Kidney tubule cell (primary cell): ENCODE measurements around the gene CRTC3.

Experiments used
- DNase-seq: peaks from one replicate; pipeline ENCODE4 v3.0.0-alpha.2; 2018; ENCODE audit warnings: low spot score

The CRTC3 gene

DNA sequence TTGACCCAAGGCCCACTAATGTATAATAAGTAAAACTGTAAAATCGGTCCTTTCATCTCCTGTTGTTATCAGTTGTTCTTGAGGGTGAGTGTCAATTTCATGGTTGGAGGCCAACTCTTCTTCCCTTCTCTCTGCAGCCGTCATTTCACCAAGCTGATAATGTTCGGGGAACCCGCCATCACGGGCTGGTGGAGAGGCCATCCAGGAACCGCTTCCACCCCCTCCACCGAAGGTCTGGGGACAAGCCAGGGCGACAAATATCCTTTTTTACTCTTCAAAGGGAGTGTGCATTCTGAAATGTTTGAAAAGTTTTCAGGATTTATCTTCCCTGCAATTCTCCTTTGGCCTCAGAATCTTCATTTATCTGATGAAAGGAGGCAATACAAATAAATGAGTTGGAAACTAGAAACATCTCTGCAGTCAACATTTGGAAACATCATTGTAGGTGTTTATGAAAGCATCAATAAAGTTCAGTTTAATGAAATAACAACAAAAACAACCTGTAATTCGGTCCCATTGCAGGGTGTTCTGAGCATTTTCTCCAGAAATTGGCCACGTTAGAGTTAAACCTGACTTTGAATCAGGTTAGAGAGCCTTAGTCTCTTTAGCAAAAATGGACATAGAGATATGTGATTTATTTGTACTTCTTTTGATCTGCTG, 63.9 kb downstream of the CRTC3 start:
- DNase-seq: no peak

DNA sequence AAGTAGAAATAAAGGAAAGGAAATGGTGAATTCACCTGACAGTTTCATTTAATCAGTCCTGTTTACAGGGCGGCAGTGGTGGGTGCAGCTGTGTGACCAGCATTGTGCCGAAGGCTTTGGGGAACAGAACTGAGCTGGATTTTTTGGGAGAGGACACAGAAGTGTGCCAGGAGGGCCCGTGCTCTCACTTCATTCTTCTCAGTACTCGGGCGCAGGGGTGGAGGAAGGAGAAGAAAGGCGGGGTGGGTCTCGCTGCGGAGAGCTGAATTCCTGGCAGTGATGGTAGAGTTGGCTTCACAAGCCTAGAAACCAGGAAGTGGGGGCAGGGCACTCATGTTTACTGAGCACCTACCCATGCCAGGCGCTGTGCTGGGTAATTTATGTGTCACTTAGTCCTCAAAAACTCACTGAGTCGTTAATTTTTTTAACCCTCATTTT, 64.6 kb downstream of the CRTC3 start:
- peak; percentile 78 for DNase-seq

DNA sequence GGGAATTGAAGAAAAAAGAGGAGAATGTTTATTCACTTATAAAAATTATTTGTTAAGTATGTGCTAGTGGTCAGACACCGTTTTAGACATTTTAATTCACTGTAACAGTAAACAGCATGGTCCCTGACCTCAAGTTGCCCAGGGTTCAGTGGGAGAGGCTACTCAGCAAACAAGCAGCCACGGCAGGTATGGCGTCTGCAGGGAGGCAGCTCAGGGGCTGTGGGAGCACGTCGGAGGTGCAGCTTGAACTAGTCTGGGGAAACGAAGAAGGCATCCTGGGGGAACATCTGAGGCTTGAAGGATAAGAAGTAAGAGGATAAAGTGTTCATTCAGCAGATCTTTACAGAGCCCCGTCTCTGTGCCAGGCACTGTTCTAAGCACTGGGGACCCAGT, 66.0 kb downstream of the CRTC3 start:
- no peak for DNase-seq

DNA sequence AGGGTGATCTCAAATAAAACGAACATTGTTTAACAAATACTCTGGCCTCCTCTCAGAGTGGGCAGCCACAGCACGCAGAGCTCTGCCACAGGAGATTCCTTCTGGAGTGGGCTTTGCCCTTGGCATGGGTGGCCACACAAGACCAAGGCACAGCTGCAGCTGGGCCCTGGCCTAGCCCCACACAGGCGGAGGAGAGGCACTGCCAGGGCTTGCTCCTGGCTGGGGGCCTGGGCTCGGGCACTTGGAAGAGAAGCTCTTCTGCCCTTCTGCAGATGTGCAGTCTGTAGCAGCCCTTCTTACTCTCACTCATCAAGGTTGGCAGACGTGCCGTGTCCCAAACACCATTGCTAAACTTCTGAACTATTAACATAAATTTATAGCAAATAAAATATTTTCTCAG, 67.2 kb downstream of the CRTC3 start:
- DNase-seq: no peak

DNA sequence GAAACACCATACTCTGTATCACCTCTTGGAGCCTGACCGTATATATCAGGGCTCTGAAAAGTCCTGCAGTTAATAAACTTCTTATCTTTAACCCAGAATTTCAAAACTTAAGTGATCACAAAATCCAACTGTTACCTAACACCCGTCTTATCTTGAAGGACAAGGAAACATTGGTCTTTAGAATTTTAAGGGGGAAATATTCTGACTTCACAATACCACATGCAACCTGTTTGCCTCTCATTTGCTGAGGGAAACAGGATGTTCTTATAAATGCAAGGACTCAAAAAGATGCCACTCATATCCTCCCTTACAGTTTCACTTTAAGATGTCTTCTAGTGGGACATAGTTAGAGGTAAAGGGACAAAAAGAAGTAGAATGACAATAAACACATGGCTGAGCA, 67.9 kb downstream of the CRTC3 start:
- DNase-seq: no peak

DNA sequence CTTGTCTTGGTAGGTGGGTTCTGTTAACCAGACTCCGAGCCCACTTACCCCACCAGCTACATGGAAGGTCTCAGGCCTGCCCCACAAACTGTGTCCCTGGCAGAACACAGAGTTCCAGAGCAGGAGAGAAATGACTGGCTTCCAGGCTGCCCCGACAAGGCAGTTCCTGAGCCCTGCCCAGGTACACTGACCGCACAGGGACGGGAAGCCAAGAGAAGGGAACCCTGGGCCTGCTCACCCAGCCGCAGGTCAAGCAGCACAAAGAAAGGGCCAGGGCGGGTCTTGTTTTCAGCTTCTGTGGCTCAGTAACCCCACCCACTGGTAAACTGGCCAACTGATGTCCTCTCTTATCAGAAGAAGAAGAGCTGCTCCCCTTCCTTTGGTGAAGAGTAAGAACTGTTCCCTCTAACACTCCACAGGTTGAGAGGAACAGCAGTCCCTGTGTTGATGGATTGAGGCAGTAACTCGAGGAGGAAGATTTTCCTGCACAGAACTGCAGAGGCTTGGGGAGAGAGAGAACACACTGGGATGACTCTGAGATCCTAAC, 68.4 kb downstream of the CRTC3 start:
- peak; percentile 22 for DNase-seq

DNA sequence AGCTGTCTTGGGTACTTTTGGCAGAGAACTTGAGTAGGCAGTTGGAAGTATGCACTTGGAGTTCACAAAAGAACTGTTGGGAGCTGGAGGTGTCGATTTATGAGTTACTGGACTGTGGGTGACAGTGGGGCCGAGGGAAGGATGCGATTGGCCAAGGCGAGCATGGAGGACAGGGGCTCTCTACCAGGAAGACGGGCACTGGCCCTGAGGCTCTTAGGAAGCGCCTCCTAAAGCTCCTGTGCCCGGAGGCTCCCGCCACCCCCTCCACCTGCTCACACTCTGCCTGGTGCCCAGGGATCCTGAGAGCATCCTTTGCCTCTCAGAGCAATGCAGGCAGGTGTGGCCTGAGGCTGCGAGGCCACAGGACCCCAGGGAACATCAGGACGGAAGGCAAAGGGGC, 69.0 kb downstream of the CRTC3 start:
- no peak for DNase-seq

DNA sequence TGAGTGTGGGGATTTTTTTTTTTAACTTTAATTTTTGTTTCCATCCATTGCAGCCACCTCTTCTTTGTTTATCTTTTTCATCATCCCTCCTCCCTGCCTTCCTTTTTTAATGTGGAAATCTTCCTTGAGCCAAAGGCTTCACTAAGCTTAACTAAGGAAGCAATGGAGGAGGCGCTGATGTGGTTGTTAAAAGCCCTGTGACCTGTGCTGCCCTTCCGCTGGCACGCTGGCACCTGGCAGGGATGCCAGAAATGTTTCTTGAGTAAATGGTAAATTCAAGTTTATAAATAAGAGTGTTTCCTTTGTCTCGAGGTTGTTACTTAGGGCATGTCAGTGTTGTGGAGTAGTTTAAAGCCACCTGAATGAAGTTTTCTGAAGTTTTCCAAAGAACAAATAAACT, 69.4 kb downstream of the CRTC3 start:
- no peak for DNase-seq

DNA sequence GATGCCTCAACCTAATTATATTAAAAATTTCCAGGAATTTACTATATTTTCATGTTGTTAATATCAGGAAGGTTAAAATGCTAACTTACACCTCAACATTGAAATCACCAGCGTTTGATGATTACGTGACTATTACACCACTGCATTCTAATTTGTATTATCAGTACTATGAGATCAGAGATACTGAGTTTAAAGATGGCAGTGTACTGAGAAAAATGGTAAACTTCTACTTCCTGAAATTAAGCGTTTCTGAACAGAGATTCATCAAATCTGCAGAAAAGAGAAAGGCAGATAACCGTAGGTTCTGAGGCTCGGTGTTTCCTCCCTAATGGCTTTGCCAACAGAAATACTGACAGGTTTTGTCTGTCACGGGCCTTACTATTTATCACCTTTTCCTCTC, 69.9 kb downstream of the CRTC3 start:
- DNase-seq: no peak

DNA sequence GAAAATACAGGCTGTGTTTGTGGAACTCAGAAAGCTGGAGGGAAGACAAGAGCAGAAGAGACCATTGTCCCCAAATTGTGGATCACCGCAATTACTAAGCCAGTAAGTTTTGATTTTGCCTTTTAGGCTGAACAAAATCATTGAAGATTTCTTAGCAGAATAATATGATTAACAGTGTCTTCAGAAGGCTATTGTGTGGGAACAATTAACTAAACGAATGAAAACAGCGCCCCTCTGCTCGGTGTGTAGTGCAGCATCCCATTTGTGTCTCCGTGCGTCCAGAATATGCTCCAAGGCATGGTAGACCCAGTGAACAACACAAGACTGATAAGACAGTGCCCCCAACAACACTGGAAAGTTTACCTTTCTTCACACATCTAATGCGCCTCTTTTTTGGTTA, 71.2 kb downstream of the CRTC3 start:
- no peak for DNase-seq

DNA sequence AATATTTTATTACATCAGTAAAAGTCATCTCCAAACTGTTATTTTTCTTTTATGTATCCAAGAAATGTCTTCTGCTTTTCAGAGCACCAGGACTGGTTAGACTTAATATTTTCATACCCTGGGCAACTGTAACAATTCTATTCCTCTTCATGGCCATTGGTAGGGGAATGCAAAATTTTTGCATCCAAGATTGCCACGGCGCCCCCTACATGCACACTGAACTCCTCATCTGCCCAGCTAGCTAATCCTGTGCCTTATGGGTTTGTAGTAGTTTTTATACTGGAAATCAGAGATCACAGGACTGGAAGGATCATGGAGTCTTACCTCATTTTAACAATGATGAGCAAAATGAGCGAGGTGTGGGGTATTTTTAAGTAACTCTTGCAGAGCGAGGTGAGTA, 74.2 kb downstream of the CRTC3 start:
- no peak for DNase-seq

DNA sequence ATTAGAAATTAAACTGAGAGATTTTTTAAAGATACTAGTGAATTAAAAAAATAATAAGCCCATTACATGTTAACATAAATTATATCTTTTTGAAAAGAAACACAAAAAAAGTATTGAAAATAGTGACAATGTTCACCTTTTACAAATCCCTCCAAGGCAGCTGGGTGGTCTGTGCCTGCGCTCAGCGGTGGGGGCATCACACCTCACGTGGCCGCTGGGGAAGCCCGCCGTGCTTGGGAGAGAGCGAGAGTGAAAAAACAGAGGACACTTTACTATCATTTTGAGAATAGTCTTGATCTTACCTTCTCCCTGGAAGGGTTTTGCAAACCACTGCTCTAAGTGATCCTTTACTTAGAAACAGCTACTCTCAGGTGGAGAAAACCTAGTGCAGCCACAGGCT, 76.9 kb downstream of the CRTC3 start:
- DNase-seq: no peak

DNA sequence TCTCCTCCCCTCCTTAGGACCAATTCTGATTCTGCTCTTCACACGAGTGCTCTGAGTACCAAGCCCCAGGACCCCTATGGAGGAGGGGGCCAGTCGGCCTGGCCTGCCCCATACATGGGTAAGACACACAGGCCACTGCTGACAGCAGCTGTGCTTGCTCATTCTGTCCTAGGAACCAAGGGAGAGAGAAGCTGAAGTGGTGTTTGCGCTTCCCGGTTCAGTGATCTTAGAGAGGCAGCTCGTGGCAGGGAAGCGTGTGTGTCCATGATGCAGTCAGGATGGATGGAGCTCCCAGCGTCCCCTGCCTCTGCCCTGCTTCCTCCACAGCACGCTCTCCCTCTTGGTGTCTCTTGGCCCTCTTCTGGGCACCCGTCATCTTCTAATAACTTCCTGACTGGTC, 77.6 kb downstream of the CRTC3 start:
- no peak for DNase-seq

DNA sequence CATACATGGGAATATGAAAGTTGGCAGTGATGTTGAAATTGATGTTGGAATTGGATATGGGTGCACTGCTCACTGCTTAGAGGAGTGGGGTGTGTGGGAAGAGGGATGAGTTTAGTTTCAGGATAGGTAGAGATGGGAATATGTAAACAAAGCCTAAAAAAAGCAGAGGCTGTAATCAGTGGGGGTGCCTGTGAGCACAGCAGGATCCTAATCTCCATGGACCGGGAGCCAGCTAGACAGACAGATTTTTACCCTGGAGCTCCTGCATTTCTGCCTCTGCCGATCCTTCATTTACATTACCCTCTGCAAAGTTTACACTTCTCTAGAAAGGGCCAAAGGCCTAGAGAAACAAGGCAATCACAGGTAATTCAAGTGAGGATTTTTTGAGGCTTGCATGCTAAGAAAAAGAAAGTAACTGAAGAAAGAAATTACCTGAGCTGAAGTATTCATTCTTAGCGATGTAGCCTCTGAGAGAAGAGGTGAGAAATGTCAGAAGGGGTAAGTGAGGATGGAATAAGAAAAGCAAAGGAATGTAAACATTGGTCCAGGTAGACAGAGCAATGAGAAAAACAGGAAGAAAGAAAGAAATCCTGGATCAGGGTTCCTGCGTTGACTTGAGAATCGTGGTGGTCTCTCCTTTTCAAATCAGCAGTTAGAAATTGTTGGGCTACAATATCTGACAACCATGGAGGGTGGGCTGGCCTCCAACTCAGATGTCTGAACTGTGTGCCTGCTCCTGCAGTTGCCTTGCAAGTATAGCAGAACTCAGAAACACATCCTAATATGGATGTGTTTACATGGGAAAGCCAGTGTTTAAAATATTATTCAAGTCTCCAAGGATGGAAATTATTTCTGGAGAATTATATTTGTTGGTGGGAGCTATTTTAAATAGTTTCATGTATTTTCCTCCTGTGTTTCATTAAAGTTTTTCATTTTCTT, 79.8 kb downstream of the CRTC3 start:
- DNase-seq: no peak

DNA sequence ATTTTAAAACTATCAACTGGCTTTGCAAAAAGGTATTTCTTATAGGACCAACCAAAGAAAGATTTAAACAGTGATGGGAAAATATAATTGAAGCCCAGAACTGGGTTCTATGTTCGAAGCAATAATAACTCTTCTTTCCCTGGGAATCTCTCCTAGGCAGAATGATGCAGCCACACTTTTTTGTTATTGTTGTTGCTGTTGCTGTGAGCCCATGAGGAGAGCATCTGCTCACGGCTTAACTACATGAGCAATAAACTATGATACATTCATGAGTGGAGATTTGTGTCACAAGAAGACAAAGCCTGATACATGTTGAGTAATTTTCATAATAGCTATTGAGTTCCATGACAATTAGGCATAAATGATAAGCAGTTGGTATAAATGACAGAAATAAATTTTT, 80.5 kb downstream of the CRTC3 start:
- no peak for DNase-seq

DNA sequence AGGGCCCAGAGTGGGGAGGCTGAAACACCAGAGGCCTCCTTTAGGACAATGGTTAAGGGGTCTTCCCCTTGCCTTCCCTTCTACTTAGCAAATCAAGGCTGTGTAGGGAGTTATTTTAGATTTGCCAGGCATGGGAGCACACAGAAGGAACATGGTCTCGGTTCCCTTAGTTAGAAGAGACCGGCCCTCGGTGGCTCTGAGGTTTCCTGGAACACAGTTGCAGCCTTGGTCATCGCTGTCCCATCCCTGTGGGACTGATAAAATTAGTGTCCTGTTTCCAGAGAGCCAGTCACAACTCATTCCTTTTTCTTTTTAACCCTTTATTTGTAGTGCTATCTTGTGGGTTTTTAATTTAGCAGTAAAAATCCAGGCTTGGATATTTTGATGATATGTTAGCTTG, 81.4 kb downstream of the CRTC3 start:
- no peak for DNase-seq

DNA sequence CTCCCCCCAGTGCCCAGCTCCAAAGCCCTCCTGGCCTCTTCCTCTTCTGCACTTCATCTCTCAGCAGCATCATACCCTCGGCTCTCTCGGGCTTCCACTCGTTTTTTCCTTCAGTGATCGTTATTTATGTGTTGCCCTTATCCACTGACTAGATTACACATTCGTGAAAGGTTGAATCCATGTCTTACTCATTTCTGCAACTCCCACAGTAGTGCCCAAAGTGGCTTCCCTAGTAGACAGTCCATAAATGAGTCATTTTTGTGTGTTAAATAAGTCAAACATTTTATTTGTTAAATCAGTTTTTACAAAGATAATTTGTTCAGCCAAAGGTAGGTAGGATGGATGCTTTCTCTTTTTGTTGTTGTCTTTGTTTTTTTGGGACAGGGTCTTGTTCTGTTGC, 87.4 kb downstream of the CRTC3 start:
- DNase-seq: no peak

DNA sequence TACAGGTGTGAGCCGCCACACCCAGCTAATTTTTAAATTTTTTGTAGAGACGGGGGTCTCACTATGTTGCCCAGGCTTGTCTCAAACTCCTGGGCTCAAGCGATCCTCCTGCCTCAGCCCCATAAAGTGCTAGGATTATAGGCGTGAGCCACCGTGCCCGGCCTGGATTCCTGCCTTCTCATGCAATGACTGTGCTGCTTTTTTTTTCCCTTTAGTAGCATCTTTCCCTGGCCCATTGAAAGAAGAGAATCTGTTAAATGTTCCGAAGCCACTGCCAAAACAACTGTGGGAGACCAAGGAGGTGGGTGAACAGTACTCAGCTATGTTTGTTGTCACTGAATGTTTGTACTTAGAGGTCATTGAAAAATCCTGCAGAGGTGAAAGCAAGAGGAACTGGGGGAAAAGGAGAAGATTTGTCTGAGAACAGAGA, 88.0 kb downstream of the CRTC3 start:
- DNase-seq: no peak

DNA sequence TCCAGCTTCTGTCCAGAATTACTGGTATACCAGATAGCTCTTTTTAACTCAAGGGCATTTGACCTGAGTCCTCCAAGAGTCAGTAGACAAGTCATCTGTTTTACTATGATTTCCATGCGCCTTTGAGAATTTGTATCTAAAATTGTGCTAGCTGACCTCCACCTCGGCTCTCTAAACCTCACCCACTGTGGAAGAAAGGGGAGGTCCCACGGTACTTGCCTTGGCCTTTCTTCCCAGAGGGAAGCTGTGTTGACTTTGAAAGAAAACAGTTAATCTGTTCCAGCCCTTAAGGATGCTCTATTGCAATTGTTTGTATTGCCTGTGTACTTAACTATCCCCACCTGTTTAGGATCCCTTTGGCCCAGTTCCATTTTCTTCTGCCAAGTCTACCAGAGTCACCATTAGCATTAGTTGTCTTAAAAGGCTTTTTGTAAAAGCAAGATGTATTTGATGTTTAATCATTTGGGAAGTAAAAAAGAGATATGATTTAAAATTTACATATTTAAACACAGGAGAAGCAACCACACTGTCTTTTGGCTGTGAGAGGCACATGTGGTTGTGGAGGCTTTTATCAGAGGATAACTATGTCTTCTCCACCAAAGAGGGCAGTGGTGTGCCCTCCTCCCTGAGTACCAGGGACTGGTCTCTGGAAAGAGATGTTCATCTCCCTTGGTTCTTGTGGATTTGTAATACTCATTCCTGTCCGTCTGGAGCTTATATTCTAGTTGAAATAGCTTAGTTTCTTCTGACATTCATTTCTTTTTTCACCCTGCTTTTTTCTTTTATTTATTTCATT, 88.8 kb downstream of the CRTC3 start:
- DNase-seq: no peak

DNA sequence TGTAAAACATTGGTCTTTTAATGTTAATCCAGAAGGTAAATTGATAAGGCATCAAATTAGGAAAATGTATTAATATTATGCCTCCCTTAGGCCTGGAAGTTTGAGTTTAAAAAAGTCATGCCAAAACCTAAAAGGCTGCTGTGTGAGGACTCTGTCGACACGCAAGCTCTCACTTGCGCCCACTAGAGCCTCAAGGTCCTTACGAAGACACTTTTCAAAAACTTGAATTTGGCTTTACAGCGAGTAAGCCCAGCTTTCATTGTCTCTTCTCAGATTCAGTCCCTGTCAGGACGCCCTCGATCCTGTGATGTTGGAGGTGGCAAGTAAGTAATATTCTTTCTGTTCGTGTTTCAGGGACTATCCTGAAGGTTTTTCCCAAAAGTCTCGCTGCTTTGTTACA, 89.7 kb downstream of the CRTC3 start:
- DNase-seq: no peak

DNA sequence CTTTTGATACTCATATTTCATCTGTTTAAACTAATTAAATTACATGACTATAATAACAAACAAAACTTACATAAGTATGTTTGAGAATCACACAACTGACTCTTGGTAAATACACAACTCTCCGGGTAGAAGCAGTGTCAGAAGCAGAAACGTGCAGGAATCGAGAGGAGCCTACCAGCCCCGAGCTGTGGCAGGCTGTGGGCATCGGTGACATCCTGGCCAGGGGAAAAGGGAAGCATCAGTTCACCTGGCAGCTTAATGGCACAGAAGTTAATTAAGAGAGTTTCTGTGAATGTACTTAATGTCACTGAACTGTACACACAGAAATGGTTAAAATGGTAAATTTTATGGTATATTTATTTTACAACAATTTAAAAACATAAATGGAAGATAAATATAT, 90.2 kb downstream of the CRTC3 start:
- DNase-seq: no peak

DNA sequence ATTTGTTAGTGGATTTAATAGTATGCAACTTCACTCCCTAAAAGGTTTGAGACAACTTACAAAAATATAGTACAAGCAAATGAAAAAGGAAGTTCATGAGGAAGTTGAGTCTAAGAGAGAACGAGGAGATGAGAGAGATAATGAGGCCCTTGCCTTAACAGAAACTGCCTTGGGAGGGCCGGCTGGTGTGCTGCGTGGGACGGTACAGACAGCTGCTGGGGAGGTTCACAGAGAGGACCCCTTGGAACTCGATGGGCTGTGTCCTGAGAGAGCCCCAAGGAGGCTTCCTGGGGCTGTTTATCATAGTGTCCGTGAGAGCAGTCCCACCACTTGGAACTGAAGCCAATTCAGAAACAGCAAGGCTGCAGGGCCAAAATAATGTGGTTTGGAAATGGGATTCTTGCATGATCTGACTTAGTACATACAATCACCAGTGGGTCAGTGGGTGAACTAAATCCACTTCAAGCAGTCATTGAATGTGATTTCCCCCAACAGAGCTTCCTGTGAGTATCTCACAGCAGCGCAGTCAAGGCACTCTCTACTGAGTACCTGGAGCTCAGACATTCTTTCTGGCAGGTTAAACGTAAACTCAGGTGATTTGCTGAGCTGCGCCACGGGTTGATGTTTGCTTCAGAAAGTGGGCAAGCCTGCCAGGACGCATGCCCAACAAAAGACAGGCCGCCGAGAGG, 90.8 kb downstream of the CRTC3 start:
- no peak for DNase-seq
